IMR-90 (cell line): ENCODE results near the gene GSN. TPM values are rescaled to one million over a fixed set of nuclear protein-coding genes. Genes with fewer than 3 reads are reported as not detected.

Experiments used
- ATAC-seq: fragments of 200-7000 bp; cut with Tn5 transposase; 2 replicates; pipeline ENCODE4 v1.9.1; 2020; ENCODE audit warnings: low read depth, mild to moderate bottlenecking, moderate library complexity
- BruUV-seq: library from RNA; stranded (reverse); fragments of 400-500 nt; replicated peaks from 2 replicates; lab custom pipeline; 2021; lab: Mats Ljungman, UMichigan
- CTCF ChIA-PET: fragments of 300-600 bp; formaldehyde crosslinking; extraction: SDS; loops from one replicate; lab custom pipeline; 2021; ENCODE audit warnings: antibody characterized with exemption; lab: Yijun Ruan, JAX
- POLR2A ChIA-PET: fragments of 300-600 bp; sonication (Branson Sonifier 250); formaldehyde crosslinking; loops from one replicate; lab custom pipeline; 2022; ENCODE audit warnings: antibody characterized with exemption; ENCODE audit not compliant: unreplicated experiment; lab: Charles Lee
- DNase-seq: peaks from one replicate; pipeline ENCODE4 v3.0.0; 2013
- H2AFZ ChIP-seq: replicated peaks from 2 replicates; pipeline ENCODE3; 2013; ENCODE audit warnings: low read length, mild to moderate bottlenecking; ENCODE audit not compliant: poor library complexity
- H2AK5ac ChIP-seq: 2 replicates; pipeline ENCODE4 v1.6.1; 2013; ENCODE audit warnings: low read depth, low read length, inconsistent platforms
- H2AK9ac ChIP-seq: replicated peaks from 2 replicates; pipeline ENCODE3; 2013; ENCODE audit warnings: mild to moderate bottlenecking, low read depth, low read length, moderate library complexity; ENCODE audit not compliant: poor library complexity
- H2BK120ac ChIP-seq: 2 replicates; pipeline ENCODE4 v1.6.1; 2013; ENCODE audit warnings: low read depth, low read length, inconsistent platforms
- H2BK15ac ChIP-seq: 3 replicates; pipeline ENCODE4 v1.6.1; 2013; ENCODE audit warnings: low read depth, low read length, inconsistent platforms
- H2BK20ac ChIP-seq: 2 replicates; pipeline ENCODE4 v1.6.1; 2013; ENCODE audit warnings: low read depth, mild to moderate bottlenecking, inconsistent platforms, low read length, moderate library complexity
- H2BK5ac ChIP-seq: 2 replicates; pipeline ENCODE4 v1.6.1; 2013; ENCODE audit warnings: mild to moderate bottlenecking, low read depth, low read length, inconsistent platforms; ENCODE audit not compliant: poor library complexity, severe bottlenecking
- H3K14ac ChIP-seq: replicated peaks from 2 replicates; pipeline ENCODE4 v1.6.1; 2013; ENCODE audit warnings: low read depth, low read length, inconsistent platforms
- H3K18ac ChIP-seq: 2 replicates; pipeline ENCODE4 v1.6.1; 2013; ENCODE audit warnings: low read depth, low read length, control low read depth
- H3K23ac ChIP-seq: 2 replicates; pipeline ENCODE4 v1.6.1; 2013; ENCODE audit warnings: low read depth, low read length, inconsistent platforms
- H3K27ac ChIP-seq: 2 replicates; pipeline ENCODE4 v1.5.1; 2013; ENCODE audit warnings: mild to moderate bottlenecking, control low read depth, low read length; ENCODE audit not compliant: insufficient read depth
- H3K27me3 ChIP-seq: 2 replicates; pipeline ENCODE4 v1.6.1; 2013; ENCODE audit warnings: low read length; ENCODE audit not compliant: control insufficient read depth, insufficient read depth
- H3K36me3 ChIP-seq: 2 replicates; pipeline ENCODE4 v1.6.1; 2013; ENCODE audit warnings: low read length, mixed read lengths; ENCODE audit not compliant: control insufficient read depth, insufficient read depth
- H3K4ac ChIP-seq: 2 replicates; pipeline ENCODE4 v1.6.1; 2013; ENCODE audit warnings: low read depth, low read length, inconsistent platforms
- H3K4me1 ChIP-seq: 2 replicates; pipeline ENCODE4 v1.6.1; 2013; ENCODE audit warnings: low read length, mixed read lengths; ENCODE audit not compliant: control insufficient read depth, insufficient read depth
- H3K4me2 ChIP-seq: 2 replicates; pipeline ENCODE4 v1.6.1; 2013; ENCODE audit warnings: low read depth, mild to moderate bottlenecking, control low read depth, low read length, moderate library complexity
- H3K4me3 ChIP-seq: 2 replicates; pipeline ENCODE4 v1.5.1; 2013; ENCODE audit warnings: low read depth, mild to moderate bottlenecking, control low read depth, low read length, moderate library complexity; ENCODE audit not compliant: insufficient read depth
- H3K56ac ChIP-seq: 2 replicates; pipeline ENCODE4 v1.6.1; 2013; ENCODE audit warnings: low read length, inconsistent platforms; ENCODE audit not compliant: insufficient read depth; ENCODE audit errors: extremely low read depth
- H3K79me1 ChIP-seq, 2 experiments: 2 replicates each; pipeline ENCODE4 v1.6.1; 2013; ENCODE audit warnings: low read length in 2 of 2, inconsistent platforms in 1 of 2, low read depth in 1 of 2
- H3K9ac ChIP-seq: 2 replicates; pipeline ENCODE4 v1.6.1; 2013; ENCODE audit warnings: low read depth, low read length, control low read depth
- H3K9me1 ChIP-seq: 2 replicates; pipeline ENCODE4 v1.6.1; 2013; ENCODE audit warnings: low read length, inconsistent platforms; ENCODE audit not compliant: insufficient read depth
- H3K9me3 ChIP-seq: 2 replicates; pipeline ENCODE4 v1.6.1; 2013; ENCODE audit warnings: low read length; ENCODE audit not compliant: control insufficient read depth, insufficient read depth
- H4K20me1 ChIP-seq: 2 replicates; pipeline ENCODE4 v1.6.1; 2013; ENCODE audit warnings: low read length, inconsistent platforms; ENCODE audit not compliant: insufficient read depth
- H4K5ac ChIP-seq: 2 replicates; pipeline ENCODE4 v1.6.1; 2013; ENCODE audit warnings: mild to moderate bottlenecking, low read depth, low read length, control low read depth
- H4K8ac ChIP-seq, 2 experiments: 2 replicates each; pipeline ENCODE4 v1.6.1; 2013; ENCODE audit warnings: low read depth in 2 of 2, low read length in 2 of 2, control low read depth in 1 of 2, inconsistent platforms in 1 of 2
- H4K91ac ChIP-seq: 2 replicates; pipeline ENCODE4 v1.6.1; 2013; ENCODE audit warnings: low read depth, low read length, inconsistent platforms; ENCODE audit not compliant: insufficient read depth
- CHD1 ChIP-seq: IDR thresholded peaks from 2 replicates; pipeline ENCODE4 v1.6.1; 2012; ENCODE audit warnings: low read depth, low read length, improper control_type of control experiment
- WGBS, 2 experiments: methylation state at CpG; one replicate each; pipeline versions ENCODE4 v1.1.5 to v1.1.7; 2013; ENCODE audit warnings: missing lambda C conversion rate in 2 of 2; ENCODE audit not compliant: insufficient read length in 1 of 2; ENCODE audit errors: extremely low coverage in 2 of 2; 5-methylcytosine and 5-hydroxymethylcytosine counted together
- dilution Hi-C: fragments of 300-500 bp; cut with HindIII; formaldehyde crosslinking; loops from one replicate; pipeline ENCODE4 v1.14.3; 2018; ENCODE audit warnings: low sequenced_read_pairs; ENCODE audit not compliant: unreplicated experiment
- in situ Hi-C: fragments of 300-500 bp; cut with MboI; formaldehyde crosslinking; loops from 3 replicates; pipeline ENCODE4 v1.14.3; 2019; ENCODE audit warnings: low sequenced_read_pairs, inconsistent platforms, mixed read lengths
- intact Hi-C: fragments of 100-400 bp; cut with micrococcal nuclease; formaldehyde crosslinking; loops from 2 replicates; pipeline ENCODE4 v1.10.0; 2022
- polyA plus RNA-seq, 3 experiments: library from polyadenylated mRNA; depleted of rRNA; stranded (reverse); fragments of >200 nt; gene quantifications; 2 replicates each; pipeline ENCODE4 v1.2.3, GENCODE V29; 2012; ENCODE audit warnings: low replicate concordance in 1 of 3
- total RNA-seq: library from RNA; depleted of rRNA; stranded (reverse); fragments of >200 nt; gene quantifications from 2 replicates; pipeline ENCODE4 v1.2.3, GENCODE V29; 2012
- TF ChIP-seq, protein P1 (sequence below): fragments of 150-350 bp; IDR thresholded peaks from 2 replicates; pipeline ENCODE4 v1.6.1; 2016; ENCODE audit warnings: low read depth, mild to moderate bottlenecking, low read length, moderate library complexity, borderline replicate concordance

Gene GSN
- total and polyA plus RNA-seq, 2 of the 4 experiments (the other 2 are of a cell fraction) = 495 to 547 TPM

DNA sequence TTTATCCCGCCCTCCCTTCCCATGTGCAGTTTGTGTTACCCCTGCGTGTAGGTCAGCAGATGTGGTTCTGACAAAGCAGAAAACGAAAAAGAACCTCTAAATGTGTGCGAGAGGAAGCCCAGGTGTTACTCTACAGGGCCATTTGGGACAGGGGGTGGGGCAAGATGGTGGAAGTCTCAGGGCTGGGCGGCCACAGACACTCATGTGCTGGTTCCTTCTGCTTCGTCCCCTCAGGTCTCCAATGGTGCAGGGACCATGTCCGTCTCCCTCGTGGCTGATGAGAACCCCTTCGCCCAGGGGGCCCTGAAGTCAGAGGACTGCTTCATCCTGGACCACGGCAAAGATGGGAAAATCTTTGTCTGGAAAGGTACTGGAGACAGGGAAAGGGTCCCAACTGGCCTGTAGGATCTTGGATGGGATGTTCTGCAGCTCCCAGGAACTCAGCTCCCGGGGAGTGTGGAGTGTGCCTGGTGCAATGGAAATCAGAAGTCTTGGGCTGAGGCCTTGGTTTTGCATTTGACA lies 49.0 kb downstream of the GSN start:
- Histone ChIP-seq H3K4me3 (no peak overlapping the region), H3K4me2 (no peak overlapping the region), H2AFZ (no peak overlapping the region), H2BK20ac (no peak overlapping the region), H4K5ac (no peak overlapping the region), H3K14ac (no peak overlapping the region), H3K4ac (no peak overlapping the region), H2BK120ac (no peak overlapping the region), H3K56ac (no peak overlapping the region), H3K23ac (no peak overlapping the region), H2AK9ac (peak overlapping the region; percentile 44), H4K91ac (no peak overlapping the region), H4K8ac (no peak overlapping the region), H4K20me1 (no peaks in the 10 kb centered on the region), H2BK5ac (no peak overlapping the region), H3K27ac (no peak overlapping the region), H3K9me1 (peaks cover 5% of the 10 kb centered on the region; the same call in 1 of the 2 replicates), H3K79me1 (peaks cover 0 to 20% of the 10 kb centered on the region in 2 experiments; a peak in 1 of 4 replicates), H3K36me3 (peaks cover 65% of the 10 kb centered on the region), H3K4me1 (peaks cover 4% of the 10 kb centered on the region), H3K27me3 (no peaks in the 10 kb centered on the region), H2BK15ac (no peak overlapping the region), H3K9ac (no peak overlapping the region), H2AK5ac (no peak overlapping the region), H3K18ac (no peak overlapping the region), H3K9me3 (no peaks in the 10 kb centered on the region)
- dilution Hi-C loops (no loop called here), intact Hi-C loops (no loop called here), in situ Hi-C loops (loop anchor here (5.0 kb wide), 1 partner anchor 105 kb away; no protein-coding TSS in a partner anchor)
- CTCF ChIA-PET = interaction anchor here (0.9 kb wide), 1 partner anchor 83 kb away, joined by 3 read pairs; no protein-coding TSS in a partner anchor
- no peak for TF ChIP-seq CHD1
- TF ChIP-seq, protein P1, sequence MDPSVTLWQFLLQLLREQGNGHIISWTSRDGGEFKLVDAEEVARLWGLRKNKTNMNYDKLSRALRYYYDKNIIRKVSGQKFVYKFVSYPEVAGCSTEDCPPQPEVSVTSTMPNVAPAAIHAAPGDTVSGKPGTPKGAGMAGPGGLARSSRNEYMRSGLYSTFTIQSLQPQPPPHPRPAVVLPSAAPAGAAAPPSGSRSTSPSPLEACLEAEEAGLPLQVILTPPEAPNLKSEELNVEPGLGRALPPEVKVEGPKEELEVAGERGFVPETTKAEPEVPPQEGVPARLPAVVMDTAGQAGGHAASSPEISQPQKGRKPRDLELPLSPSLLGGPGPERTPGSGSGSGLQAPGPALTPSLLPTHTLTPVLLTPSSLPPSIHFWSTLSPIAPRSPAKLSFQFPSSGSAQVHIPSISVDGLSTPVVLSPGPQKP = no peak
- BruUV-seq = no TSS peak
- 93% methylated on average over 3 of the region's 11 CpGs; no CpG with 5 or more reads in 1 of the 2 experiments for WGBS, 2 experiments
- POLR2A ChIA-PET = no interaction called here
- DNase-seq (no peak), ATAC-seq (no peak)
